HepG2 (cell line): ENCODE data around the gene CXADR. TPM values are rescaled to one million over a fixed set of nuclear protein-coding genes. Genes with fewer than 3 reads are reported as not detected.

Experiments used
- CENPBD1 ChIP-seq: sonication (generic); formaldehyde crosslinking; IDR thresholded peaks from 2 replicates; pipeline ENCODE4 v1.8.0; 2022; ENCODE audit warnings: missing genetic modification reagents, low read depth, mild to moderate bottlenecking, borderline replicate concordance
- CSRNP2 ChIP-seq: sonication (generic); formaldehyde crosslinking; conservative IDR thresholded peaks from 2 replicates; pipeline ENCODE4 v1.8.0; 2022; ENCODE audit warnings: low read depth, missing genetic modification reagents
- FOXC1 ChIP-seq: sonication (generic); formaldehyde crosslinking; IDR thresholded peaks from 2 replicates; pipeline ENCODE4 v1.8.0; 2022; ENCODE audit warnings: mild to moderate bottlenecking, missing genetic modification reagents, borderline replicate concordance
- FOXP1 ChIP-seq, 2 experiments: fragments of 450-650 bp in 1 of 2; IDR thresholded peaks; 2 replicates each; pipeline ENCODE4 v1.6.1; 2017 to 2018; ENCODE audit warnings: antibody characterized with exemption in 1 of 2
- GABPB1 ChIP-seq: IDR thresholded peaks from 2 replicates; pipeline ENCODE4 v1.6.1; 2016; ENCODE audit warnings: mild to moderate bottlenecking, missing genetic modification reagents, moderate library complexity, missing compliant biosample characterization
- HOMEZ ChIP-seq: IDR thresholded peaks from 2 replicates; pipeline ENCODE4 v1.6.1; 2016; ENCODE audit warnings: low read depth
- IRF2 ChIP-seq: IDR thresholded peaks from 2 replicates; pipeline ENCODE4 v1.6.1; 2018; ENCODE audit warnings: missing genetic modification reagents, missing compliant biosample characterization
- KAT8 ChIP-seq: IDR thresholded peaks from 2 replicates; pipeline ENCODE4 v1.6.1; 2016; ENCODE audit warnings: missing genetic modification reagents, missing compliant biosample characterization
- MEIS1 ChIP-seq: sonication (generic); formaldehyde crosslinking; IDR thresholded peaks from 2 replicates; pipeline ENCODE4 v1.9.0; 2021; ENCODE audit warnings: mild to moderate bottlenecking, missing genetic modification reagents, moderate library complexity, borderline replicate concordance
- MEIS2 ChIP-seq: sonication (generic); formaldehyde crosslinking; IDR thresholded peaks from 2 replicates; pipeline ENCODE4 v1.9.0; 2021; ENCODE audit warnings: mild to moderate bottlenecking, missing genetic modification reagents
- NCOR1 ChIP-seq: fragments of 200-600 bp; sonication (generic); IDR thresholded peaks from 2 replicates; pipeline ENCODE4 v1.7.0; 2017; ENCODE audit warnings: antibody characterized with exemption, low read length, borderline replicate concordance
- NFRKB ChIP-seq: fragments of 450-650 bp; IDR thresholded peaks from 2 replicates; pipeline ENCODE4 v1.6.1; 2017
- PITX1 ChIP-seq: sonication (generic); formaldehyde crosslinking; IDR thresholded peaks from 2 replicates; pipeline ENCODE4 v1.5.1; 2020; ENCODE audit warnings: mild to moderate bottlenecking, missing genetic modification reagents
- REST ChIP-seq, 2 experiments: IDR thresholded peaks; 2 replicates each; pipeline ENCODE4 v1.6.1; 2011 to 2012; ENCODE audit warnings: low read length in 2 of 2, borderline replicate concordance in 1 of 2, low read depth in 1 of 2, mild to moderate bottlenecking in 1 of 2, moderate library complexity in 1 of 2
- SMARCE1 ChIP-seq: fragments of 450-650 bp; IDR thresholded peaks from 2 replicates; pipeline ENCODE4 v1.6.1; 2017; ENCODE audit warnings: borderline replicate concordance
- SOX5 ChIP-seq: IDR thresholded peaks from 2 replicates; pipeline ENCODE4 v1.6.1; 2016; ENCODE audit warnings: borderline replicate concordance
- STAG1 ChIP-seq: sonication (generic); formaldehyde crosslinking; IDR thresholded peaks from 2 replicates; pipeline ENCODE4 v1.4.0; 2020; ENCODE audit warnings: missing genetic modification reagents
- TEF ChIP-seq: sonication (generic); formaldehyde crosslinking; IDR thresholded peaks from 2 replicates; pipeline ENCODE4 v1.5.0; 2020; ENCODE audit warnings: missing genetic modification reagents
- ZBTB34 ChIP-seq: sonication (generic); formaldehyde crosslinking; IDR thresholded peaks from 2 replicates; pipeline ENCODE4 v1.8.0; 2022; ENCODE audit warnings: mild to moderate bottlenecking, missing genetic modification reagents
- ZNF562 ChIP-seq: sonication (generic); formaldehyde crosslinking; IDR thresholded peaks from 2 replicates; pipeline ENCODE4 v1.8.0; 2022; ENCODE audit warnings: missing genetic modification reagents, borderline replicate concordance
- ZNF570 ChIP-seq: sonication (generic); formaldehyde crosslinking; IDR thresholded peaks from 2 replicates; pipeline ENCODE4 v1.4.0; 2020; ENCODE audit warnings: mild to moderate bottlenecking, missing genetic modification reagents, borderline replicate concordance
- polyA plus RNA-seq, 8 experiments: library from polyadenylated mRNA; depleted of rRNA in 3 of 8; stranded (reverse) in 7 of 8; unstranded in 1 of 8; fragments of >200 nt; fragmentation: Illumina TruSeq in 4 of 8; extraction: Trizol in 4 of 8; gene quantifications; 2 replicates each; pipeline versions ENCODE4 v1.2.1 to v1.2.3, GENCODE V29; 2011 to 2016; ENCODE audit warnings: low read depth in 4 of 8, missing spikeins in 1 of 8, mixed read lengths in 1 of 8; ENCODE audit not compliant: insufficient read depth in 1 of 8
- total RNA-seq, 5 experiments: library from RNA; depleted of rRNA; stranded (reverse); fragments of >200 nt; fragmentation: Illumina TruSeq; extraction: Trizol; gene quantifications; 2 replicates each; pipeline ENCODE4 v1.2.3, GENCODE V29; 2016; ENCODE audit warnings: low read depth in 1 of 5

Gene CXADR
- total and polyA plus RNA-seq, 2 of the 13 experiments (the other 11 are each of a cell fraction or from before 2014, with no cell fraction given): 86.8 to 110 TPM

- peak; percentile 91 for TF ChIP-seq PITX1 (CRISPR knock-in tag)
- TF ChIP-seq REST (IDR thresholded peaks at IDR 0.05; ENCODE audit: borderline replicate concordance in 1 of 2, low read depth in 1 of 2, low read length in 2 of 2): peak in 1 of 2 experiments; percentile 82; a peak in 2 of 4 replicates
- TF ChIP-seq CSRNP2 (CRISPR knock-in tag): no peak
- peak; percentile 65; the same call in 1 of the 2 replicates for TF ChIP-seq GABPB1 (CRISPR knock-in tag)
- TF ChIP-seq FOXC1 (CRISPR knock-in tag): 0 out of 2 replicates have a peak, but pooled peaks have one; percentile 17
- TF ChIP-seq TEF (CRISPR knock-in tag): peak; percentile 84
- TF ChIP-seq ZBTB34 (CRISPR knock-in tag): peak; percentile 99
- peak; percentile 74; the same call in 1 of the 2 replicates for TF ChIP-seq CENPBD1 (CRISPR knock-in tag)
- no peak for TF ChIP-seq ZNF562 (CRISPR knock-in tag)
- no peak for TF ChIP-seq NFRKB
- TF ChIP-seq MEIS1 (CRISPR knock-in tag): peak; percentile 86
- peak; percentile 77; the same call in 1 of the 2 replicates for TF ChIP-seq MEIS2 (CRISPR knock-in tag)
- TF ChIP-seq KAT8 (CRISPR knock-in tag): peak; percentile 81
- peak; percentile 89 for TF ChIP-seq HOMEZ
- peak; percentile 99 for TF ChIP-seq SOX5 (CRISPR knock-in tag)
- TF ChIP-seq STAG1: peak; percentile 38
- TF ChIP-seq ZNF570 (CRISPR knock-in tag): no peak
- TF ChIP-seq FOXP1 (IDR thresholded peaks at IDR 0.05): peak; percentile 89
- peak; percentile 98 for TF ChIP-seq FOXP1 (CRISPR knock-in tag; IDR thresholded peaks at IDR 0.05)
- TF ChIP-seq SMARCE1: no peak
- peak; percentile 92; the same call in 1 of the 2 replicates for TF ChIP-seq IRF2 (CRISPR knock-in tag)
- TF ChIP-seq NCOR1: peak; percentile 95; the same call in 1 of the 2 replicates
These were observed 10.2 kb downstream of the CXADR start (continued) for GRCh38 chr21:17523007-17523451.
